Neural cell (in vitro differentiated cells): Measurements from ENCODE around the gene METTL15.

ENCODE experiments used
- EP300 ChIP-seq: fragments of 450-650 bp; conservative IDR thresholded peaks from 2 replicates; pipeline ENCODE4 v1.6.1; 2014; ENCODE audit warnings: antibody characterized with exemption, mild to moderate bottlenecking, moderate library complexity; ENCODE audit not compliant: poor library complexity, severe bottlenecking
- POLR2AphosphoS5 ChIP-seq: IDR thresholded peaks from 2 replicates; pipeline ENCODE4 v1.6.1; 2012
- RAD21 ChIP-seq: fragments of 450-650 bp; conservative IDR thresholded peaks from 2 replicates; pipeline ENCODE4 v1.6.1; 2014; ENCODE audit warnings: antibody characterized with exemption, mild to moderate bottlenecking, moderate library complexity
- SMC3 ChIP-seq: fragments of 450-650 bp; conservative IDR thresholded peaks from 2 replicates; pipeline ENCODE4 v1.6.1; 2014; ENCODE audit warnings: antibody characterized with exemption, mild to moderate bottlenecking, moderate library complexity; ENCODE audit not compliant: poor library complexity
- TF ChIP-seq, protein P1 (sequence below): fragments of 450-650 bp; IDR thresholded peaks from 2 replicates; pipeline ENCODE4 v1.5.1; 2014; ENCODE audit warnings: antibody characterized with exemption, mild to moderate bottlenecking, moderate library complexity; ENCODE audit not compliant: poor library complexity, severe bottlenecking

DNA sequence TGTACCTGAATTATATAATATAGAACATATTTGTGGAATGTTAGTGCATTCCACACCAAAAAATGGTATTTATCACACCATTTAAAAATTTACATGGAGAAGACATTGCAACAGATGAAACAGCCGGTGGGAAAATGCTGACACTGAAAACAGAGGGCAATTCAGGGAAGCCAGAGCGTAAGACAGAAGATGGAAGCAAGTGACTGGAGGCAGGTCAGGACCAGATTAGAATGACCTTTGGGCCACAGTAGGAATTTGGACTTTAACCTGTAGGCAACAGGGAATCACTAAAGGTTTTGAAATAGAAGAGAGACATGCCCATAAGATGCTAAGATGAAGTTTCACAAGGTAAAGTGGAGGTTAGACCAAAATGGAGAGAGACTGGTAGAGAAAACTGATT, 60.5 kb downstream of the METTL15 start:
- TF ChIP-seq, protein P1, sequence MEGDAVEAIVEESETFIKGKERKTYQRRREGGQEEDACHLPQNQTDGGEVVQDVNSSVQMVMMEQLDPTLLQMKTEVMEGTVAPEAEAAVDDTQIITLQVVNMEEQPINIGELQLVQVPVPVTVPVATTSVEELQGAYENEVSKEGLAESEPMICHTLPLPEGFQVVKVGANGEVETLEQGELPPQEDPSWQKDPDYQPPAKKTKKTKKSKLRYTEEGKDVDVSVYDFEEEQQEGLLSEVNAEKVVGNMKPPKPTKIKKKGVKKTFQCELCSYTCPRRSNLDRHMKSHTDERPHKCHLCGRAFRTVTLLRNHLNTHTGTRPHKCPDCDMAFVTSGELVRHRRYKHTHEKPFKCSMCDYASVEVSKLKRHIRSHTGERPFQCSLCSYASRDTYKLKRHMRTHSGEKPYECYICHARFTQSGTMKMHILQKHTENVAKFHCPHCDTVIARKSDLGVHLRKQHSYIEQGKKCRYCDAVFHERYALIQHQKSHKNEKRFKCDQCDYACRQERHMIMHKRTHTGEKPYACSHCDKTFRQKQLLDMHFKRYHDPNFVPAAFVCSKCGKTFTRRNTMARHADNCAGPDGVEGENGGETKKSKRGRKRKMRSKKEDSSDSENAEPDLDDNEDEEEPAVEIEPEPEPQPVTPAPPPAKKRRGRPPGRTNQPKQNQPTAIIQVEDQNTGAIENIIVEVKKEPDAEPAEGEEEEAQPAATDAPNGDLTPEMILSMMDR, result no peak
- TF ChIP-seq SMC3, result no peak
- no peak for TF ChIP-seq POLR2AphosphoS5
- TF ChIP-seq RAD21, result no peak
- TF ChIP-seq EP300, result no peak
